SK-N-MC (cell line): ENCODE data around the gene CLSTN1.

ENCODE experiments used
- EZH2 ChIP-seq: fragments of 200-600 bp; sonication (generic); IDR thresholded peaks from one replicate; pipeline ENCODE4 v1.6.1; 2017; ENCODE audit warnings: antibody characterized with exemption
- POLR2AphosphoS5 ChIP-seq: IDR thresholded peaks from 2 replicates; pipeline ENCODE4 v1.6.1; 2012; ENCODE audit warnings: mild to moderate bottlenecking, low read depth, low read length, borderline replicate concordance

GRCh38 chr1:9852410-9853248 is 28.9 kb upstream of the CLSTN1 start:
- TF ChIP-seq EZH2 (no peak), POLR2AphosphoS5 (no peak)
